Fibroblast of lung (primary cell): ENCODE measurements around the gene ABAT. TPM values are rescaled to one million over a fixed set of nuclear protein-coding genes. Genes with fewer than 3 reads are reported as not detected.
A peak's percentile ranks its signal among the peaks of the same experiment; 100 is the strongest.

Experiments used
- DNase-seq, 2 donors: peaks; one replicate each; pipeline versions ENCODE4 v3.0.0 to v3.0.0-alpha.2; 2010; ENCODE audit warnings: low read depth in 2 of 2
- H2AFZ ChIP-seq: 2 replicates; pipeline ENCODE4 v1.5.1; 2012; ENCODE audit warnings: low read length, control low read depth, inconsistent platforms
- H3K27ac ChIP-seq: 2 replicates; pipeline ENCODE4 v1.5.1; 2011; ENCODE audit warnings: low read length, control low read depth; ENCODE audit not compliant: insufficient read depth
- H3K27me3 ChIP-seq: 2 replicates; pipeline ENCODE4 v1.5.1; 2011; ENCODE audit warnings: mild to moderate bottlenecking, low read length; ENCODE audit not compliant: control insufficient read depth, insufficient read depth
- H3K36me3 ChIP-seq: 2 replicates; pipeline ENCODE4 v1.5.1; 2011; ENCODE audit warnings: low read length; ENCODE audit not compliant: control insufficient read depth, insufficient read depth
- H3K4me1 ChIP-seq: 2 replicates; pipeline ENCODE4 v1.5.1; 2011; ENCODE audit warnings: low read length; ENCODE audit not compliant: control insufficient read depth, insufficient read depth; ENCODE audit errors: extremely low read depth
- H3K4me2 ChIP-seq: 2 replicates; pipeline ENCODE4 v1.5.1; 2011; ENCODE audit warnings: low read length, control low read depth; ENCODE audit not compliant: insufficient read depth; ENCODE audit errors: extremely low read depth
- H3K4me3 ChIP-seq, 4 experiments: fragments of 200-600 bp in 1 of 4; sonication (generic) in 1 of 4; replicated peaks in 1 of 4; 2 replicates each; pipeline ENCODE4 v1.5.1; 2011 to 2016; ENCODE audit warnings: low read length in 4 of 4, low read depth in 3 of 4, mild to moderate bottlenecking in 3 of 4, control low read depth in 2 of 4, inconsistent platforms in 1 of 4, mixed read lengths in 1 of 4; ENCODE audit not compliant: insufficient read depth in 1 of 4; ENCODE audit errors: control extremely low read depth in 1 of 4
- H3K79me2 ChIP-seq: 2 replicates; pipeline ENCODE4 v1.5.1; 2012; ENCODE audit warnings: mild to moderate bottlenecking, low read length, inconsistent platforms; ENCODE audit not compliant: control insufficient read depth, insufficient read depth
- H3K9ac ChIP-seq: 2 replicates; pipeline ENCODE4 v1.5.1; 2011; ENCODE audit warnings: mild to moderate bottlenecking, low read length, control low read depth; ENCODE audit not compliant: insufficient read depth
- H3K9me3 ChIP-seq: 2 replicates; pipeline ENCODE4 v1.5.1; 2012; ENCODE audit warnings: low read depth, low read length; ENCODE audit not compliant: control insufficient read depth, insufficient read depth
- H4K20me1 ChIP-seq: 2 replicates; pipeline ENCODE4 v1.5.1; 2011; ENCODE audit warnings: low read length; ENCODE audit not compliant: control insufficient read depth, insufficient read depth; ENCODE audit errors: extremely low read depth
- EZH2 ChIP-seq: IDR thresholded peaks from 2 replicates; pipeline ENCODE4 v1.5.1; 2012; ENCODE audit warnings: low read length, control low read depth, mild to moderate bottlenecking; ENCODE audit errors: missing control alignments
- polyA plus RNA-seq, 2 donors: library from polyadenylated mRNA; depleted of rRNA in 1 of 2; stranded (reverse) in 1 of 2; unstranded in 1 of 2; fragments of >200 nt; gene quantifications; 2 replicates each; pipeline ENCODE4 v1.2.1, GENCODE V29; 2011 to 2012; ENCODE audit warnings: missing spikeins in 1 of 2
- total RNA-seq: library from RNA; depleted of rRNA; stranded (reverse); fragments of >200 nt; gene quantifications from 2 replicates; pipeline ENCODE4 v1.2.1, GENCODE V29; 2014
- TF ChIP-seq, protein P1 (sequence below), 2 donors: IDR thresholded peaks in 1 of 2; conservative IDR thresholded peaks in 1 of 2; 1 replicate in 1 of 2; 2 replicates in 1 of 2; pipeline ENCODE4 v1.5.1; 2011 to 2012; ENCODE audit warnings: low read length in 2 of 2, control low read depth in 1 of 2, inconsistent platforms in 1 of 2, low read depth in 1 of 2, mild to moderate bottlenecking in 1 of 2

The ABAT gene
- total and polyA plus RNA-seq, 2 donors (not counting 1 experiment from before 2014, with no cell fraction given) = 1.8 TPM

DNA sequence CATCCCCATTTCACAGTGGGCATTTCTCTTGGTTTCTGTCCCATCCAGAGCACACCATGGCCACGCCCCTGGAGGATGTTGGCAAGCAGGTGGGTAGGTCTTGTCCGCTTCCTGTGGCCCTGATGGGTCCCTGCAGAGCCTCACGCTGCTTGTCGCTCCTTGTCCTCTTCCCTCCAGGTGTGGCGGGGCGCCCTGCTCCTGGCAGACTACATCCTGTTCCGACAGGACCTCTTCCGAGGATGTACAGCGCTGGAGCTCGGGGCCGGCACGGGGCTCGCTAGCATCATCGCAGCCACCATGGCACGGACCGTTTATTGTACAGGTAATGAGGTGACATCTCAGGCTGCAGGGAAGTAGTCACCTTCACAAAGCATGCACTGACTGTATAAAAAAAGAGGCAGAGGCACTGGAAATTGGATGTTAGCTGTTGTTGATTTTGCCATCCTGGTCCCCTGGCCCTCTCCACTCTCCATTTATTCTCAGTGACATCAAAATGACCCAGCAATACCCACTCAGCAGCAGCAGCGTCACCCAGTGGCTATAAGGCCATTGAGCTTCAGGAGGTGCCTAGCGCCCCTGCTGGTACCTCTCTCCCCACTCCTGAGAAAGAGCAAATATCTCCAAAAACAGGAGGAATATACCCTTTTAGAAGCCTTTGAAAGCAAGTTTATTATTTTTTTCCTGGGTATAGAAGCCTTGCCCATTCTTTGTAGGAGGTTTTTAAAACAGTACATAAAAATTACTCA is 39.3 kb upstream of the ABAT start:
- DNase-seq = peak; percentile 25 to 41
- Histone ChIP-seq H3K27ac (no peak overlapping the region), H3K27me3 (no peaks in the 10 kb centered on the region), H3K4me1 (no peaks in the 10 kb centered on the region), H3K4me3 (no peak overlapping the region), H3K9ac (no peak overlapping the region), H3K79me2 (no peaks in the 10 kb centered on the region), H3K4me2 (no peak overlapping the region), H4K20me1 (no peaks in the 10 kb centered on the region), H3K36me3 (peaks cover 27% of the 10 kb centered on the region), H3K9me3 (no peaks in the 10 kb centered on the region), H2AFZ (no peak overlapping the region)
- TF ChIP-seq EZH2 = no peak
- TF ChIP-seq, protein P1, sequence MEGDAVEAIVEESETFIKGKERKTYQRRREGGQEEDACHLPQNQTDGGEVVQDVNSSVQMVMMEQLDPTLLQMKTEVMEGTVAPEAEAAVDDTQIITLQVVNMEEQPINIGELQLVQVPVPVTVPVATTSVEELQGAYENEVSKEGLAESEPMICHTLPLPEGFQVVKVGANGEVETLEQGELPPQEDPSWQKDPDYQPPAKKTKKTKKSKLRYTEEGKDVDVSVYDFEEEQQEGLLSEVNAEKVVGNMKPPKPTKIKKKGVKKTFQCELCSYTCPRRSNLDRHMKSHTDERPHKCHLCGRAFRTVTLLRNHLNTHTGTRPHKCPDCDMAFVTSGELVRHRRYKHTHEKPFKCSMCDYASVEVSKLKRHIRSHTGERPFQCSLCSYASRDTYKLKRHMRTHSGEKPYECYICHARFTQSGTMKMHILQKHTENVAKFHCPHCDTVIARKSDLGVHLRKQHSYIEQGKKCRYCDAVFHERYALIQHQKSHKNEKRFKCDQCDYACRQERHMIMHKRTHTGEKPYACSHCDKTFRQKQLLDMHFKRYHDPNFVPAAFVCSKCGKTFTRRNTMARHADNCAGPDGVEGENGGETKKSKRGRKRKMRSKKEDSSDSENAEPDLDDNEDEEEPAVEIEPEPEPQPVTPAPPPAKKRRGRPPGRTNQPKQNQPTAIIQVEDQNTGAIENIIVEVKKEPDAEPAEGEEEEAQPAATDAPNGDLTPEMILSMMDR (conservative IDR thresholded peaks at IDR 0.05 in 1 of 2, IDR thresholded peaks at IDR 0.05 in 1 of 2; ENCODE audit: low read depth in 1 of 2, low read length in 2 of 2) = peak; percentile 38 to 74

- no peaks in the 10 kb centered on the region for H3K4me1 ChIP-seq
- no peak overlapping the region for H2AFZ ChIP-seq
- no peak overlapping the region for H3K4me2 ChIP-seq
- no peak for DNase-seq
- H3K36me3 ChIP-seq = peaks cover 31% of the 10 kb centered on the region
- H3K27ac ChIP-seq = no peak overlapping the region
- H4K20me1 ChIP-seq = no peaks in the 10 kb centered on the region
- no peak overlapping the region for H3K4me3 ChIP-seq
- no peak overlapping the region for H3K9ac ChIP-seq
- TF ChIP-seq, protein P1 (conservative IDR thresholded peaks at IDR 0.05 in 1 of 2, IDR thresholded peaks at IDR 0.05 in 1 of 2; ENCODE audit: low read depth in 1 of 2, low read length in 2 of 2) = no peak
- no peak for TF ChIP-seq EZH2
- no peaks in the 10 kb centered on the region for H3K79me2 ChIP-seq
- H3K9me3 ChIP-seq = no peaks in the 10 kb centered on the region
- H3K27me3 ChIP-seq = no peaks in the 10 kb centered on the region
Observed at GRCh38 chr16:8639694-8640093, 34.7 kb upstream of the ABAT start.

- Histone ChIP-seq H3K4me3 (no peak overlapping the region), H3K4me2 (no peak overlapping the region), H3K79me2 (no peaks in the 10 kb centered on the region), H4K20me1 (no peaks in the 10 kb centered on the region), H3K27me3 (no peaks in the 10 kb centered on the region), H3K4me1 (no peaks in the 10 kb centered on the region), H3K27ac (no peak overlapping the region), H3K9ac (no peak overlapping the region), H3K9me3 (no peaks in the 10 kb centered on the region), H3K36me3 (peaks cover 35% of the 10 kb centered on the region), H2AFZ (no peak overlapping the region)
- TF ChIP-seq, protein P1 (conservative IDR thresholded peaks at IDR 0.05 in 1 of 2, IDR thresholded peaks at IDR 0.05 in 1 of 2; ENCODE audit: low read depth in 1 of 2, low read length in 2 of 2) = no peak
- DNase-seq = no peak
Observed at GRCh38 chr16:8641671-8642070, 32.7 kb upstream of the ABAT start.
